ENCODE measurements around the gene SLC35D1.

The SLC35D1 gene

DNA sequence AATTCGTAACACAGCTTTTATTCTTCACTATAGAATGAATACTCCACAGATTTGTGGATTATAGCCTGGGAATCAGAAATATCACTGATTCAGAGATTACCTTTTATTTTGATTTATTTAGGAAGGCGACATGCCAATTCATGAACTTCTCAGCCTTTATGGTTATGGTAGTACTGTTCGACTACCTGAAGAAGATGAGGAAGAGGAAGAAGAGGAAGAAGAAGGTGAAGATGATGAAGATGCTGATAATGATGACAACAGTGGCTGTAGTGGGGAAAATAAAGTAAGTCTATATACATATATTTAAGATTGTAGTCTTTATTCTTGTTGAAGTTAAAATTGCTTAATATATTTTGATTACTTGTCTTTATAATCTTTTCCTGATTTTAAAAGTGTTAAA lies 96.0 kb downstream of the SLC35D1 start:
- TF ChIP-seq, protein P1, sequence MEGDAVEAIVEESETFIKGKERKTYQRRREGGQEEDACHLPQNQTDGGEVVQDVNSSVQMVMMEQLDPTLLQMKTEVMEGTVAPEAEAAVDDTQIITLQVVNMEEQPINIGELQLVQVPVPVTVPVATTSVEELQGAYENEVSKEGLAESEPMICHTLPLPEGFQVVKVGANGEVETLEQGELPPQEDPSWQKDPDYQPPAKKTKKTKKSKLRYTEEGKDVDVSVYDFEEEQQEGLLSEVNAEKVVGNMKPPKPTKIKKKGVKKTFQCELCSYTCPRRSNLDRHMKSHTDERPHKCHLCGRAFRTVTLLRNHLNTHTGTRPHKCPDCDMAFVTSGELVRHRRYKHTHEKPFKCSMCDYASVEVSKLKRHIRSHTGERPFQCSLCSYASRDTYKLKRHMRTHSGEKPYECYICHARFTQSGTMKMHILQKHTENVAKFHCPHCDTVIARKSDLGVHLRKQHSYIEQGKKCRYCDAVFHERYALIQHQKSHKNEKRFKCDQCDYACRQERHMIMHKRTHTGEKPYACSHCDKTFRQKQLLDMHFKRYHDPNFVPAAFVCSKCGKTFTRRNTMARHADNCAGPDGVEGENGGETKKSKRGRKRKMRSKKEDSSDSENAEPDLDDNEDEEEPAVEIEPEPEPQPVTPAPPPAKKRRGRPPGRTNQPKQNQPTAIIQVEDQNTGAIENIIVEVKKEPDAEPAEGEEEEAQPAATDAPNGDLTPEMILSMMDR (IDR thresholded peaks at IDR 0.05; ENCODE audit: low read depth, low read length), result no peak
- H3K4me3 ChIP-seq (replicated peaks in 1 of 2; ENCODE audit: low read depth in 2 of 2, low read length in 2 of 2), result no peak overlapping the region
- no peak for DNase-seq (ENCODE audit: low read depth in 2 of 2)

DNA sequence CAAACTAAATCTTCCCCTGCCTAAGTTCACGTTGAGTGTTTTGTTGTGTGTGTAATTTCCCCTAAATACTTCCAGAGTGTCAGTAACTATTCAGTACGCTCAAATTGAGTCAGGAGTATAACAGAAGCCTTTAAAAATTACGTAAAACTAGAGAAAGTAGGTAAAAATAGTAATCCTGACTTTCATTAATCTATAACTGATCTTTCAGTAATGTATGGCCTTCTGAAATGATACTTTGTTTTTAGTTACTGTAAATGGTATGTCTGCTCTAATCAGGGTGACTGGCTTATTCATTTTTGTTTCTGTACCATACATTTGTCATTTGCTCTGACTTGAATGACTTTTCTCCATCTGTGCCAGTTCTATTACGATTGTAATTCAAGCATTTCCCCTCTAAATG lies 99.7 kb downstream of the SLC35D1 start:
- DNase-seq (ENCODE audit: low read depth in 2 of 2), result no peak
- TF ChIP-seq, protein P1 (IDR thresholded peaks at IDR 0.05; ENCODE audit: low read depth, low read length), result no peak
- no peak overlapping the region for H3K4me3 ChIP-seq (replicated peaks in 1 of 2; ENCODE audit: low read depth in 2 of 2, low read length in 2 of 2)

DNA sequence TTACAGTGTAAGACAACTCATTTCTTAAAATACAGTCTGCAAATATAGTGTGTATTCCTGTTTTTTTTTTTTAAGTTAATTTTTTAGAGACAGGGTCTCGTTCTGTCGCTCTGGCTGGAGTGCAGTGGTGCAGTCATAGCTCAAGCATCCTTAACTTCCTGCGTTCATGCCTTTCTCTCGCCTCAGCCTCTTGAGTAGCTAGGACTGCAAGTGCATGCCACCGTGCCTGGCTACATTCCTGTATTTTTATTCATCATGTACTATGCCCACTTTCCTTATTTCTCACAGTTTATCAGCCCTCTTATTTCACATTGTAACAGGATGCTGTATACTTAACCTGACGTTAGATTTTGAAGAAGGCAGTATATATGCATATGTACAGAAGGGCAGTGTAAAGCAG lies 102.4 kb downstream of the SLC35D1 start:
- TF ChIP-seq, protein P1 (IDR thresholded peaks at IDR 0.05; ENCODE audit: low read depth, low read length), result no peak
- no peak overlapping the region for H3K4me3 ChIP-seq (replicated peaks in 1 of 2; ENCODE audit: low read depth in 2 of 2, low read length in 2 of 2)
- DNase-seq (ENCODE audit: low read depth in 2 of 2), result peak; percentile 47 to 93
